ENCODE measurements around the gene TRMT44.

DNA sequence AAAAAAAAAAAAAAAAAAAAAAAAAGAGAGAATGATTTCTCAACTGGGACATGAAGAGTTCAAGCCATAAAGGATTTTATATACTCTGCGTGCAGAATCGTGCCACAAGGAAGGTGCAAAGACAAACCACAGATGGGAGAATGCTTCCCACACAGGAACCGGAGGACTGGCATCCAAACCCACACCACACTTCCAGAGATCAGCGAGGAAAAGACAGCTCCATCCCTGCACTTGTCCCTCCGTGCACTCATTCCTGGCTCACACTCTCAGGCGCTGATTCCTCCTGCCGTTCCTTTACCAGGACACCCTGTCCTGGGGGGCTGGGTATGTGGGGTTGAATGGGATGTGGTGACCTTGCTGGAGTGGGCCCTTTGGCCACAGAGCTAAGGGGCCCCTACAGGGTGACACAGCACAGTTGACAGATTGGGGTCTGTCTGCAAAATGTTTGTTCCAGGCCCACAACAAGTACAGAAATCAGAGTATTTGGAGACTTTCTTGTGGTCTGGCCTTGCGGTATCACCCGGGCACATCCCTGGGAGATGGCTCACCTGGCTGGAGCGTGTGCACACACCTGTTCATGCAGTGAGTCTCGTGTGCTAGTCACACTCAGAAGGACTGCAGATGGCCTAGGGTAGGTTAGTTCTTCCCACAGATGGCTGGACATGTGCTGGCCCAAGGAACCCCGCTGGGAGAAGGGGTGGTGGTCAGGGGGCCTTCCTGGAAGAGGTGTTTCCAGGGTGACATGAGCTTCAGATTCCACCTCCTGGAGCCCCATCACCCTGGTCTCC is 84.2 kb downstream of the TRMT44 start:
- TF ChIP-seq, protein P1, sequence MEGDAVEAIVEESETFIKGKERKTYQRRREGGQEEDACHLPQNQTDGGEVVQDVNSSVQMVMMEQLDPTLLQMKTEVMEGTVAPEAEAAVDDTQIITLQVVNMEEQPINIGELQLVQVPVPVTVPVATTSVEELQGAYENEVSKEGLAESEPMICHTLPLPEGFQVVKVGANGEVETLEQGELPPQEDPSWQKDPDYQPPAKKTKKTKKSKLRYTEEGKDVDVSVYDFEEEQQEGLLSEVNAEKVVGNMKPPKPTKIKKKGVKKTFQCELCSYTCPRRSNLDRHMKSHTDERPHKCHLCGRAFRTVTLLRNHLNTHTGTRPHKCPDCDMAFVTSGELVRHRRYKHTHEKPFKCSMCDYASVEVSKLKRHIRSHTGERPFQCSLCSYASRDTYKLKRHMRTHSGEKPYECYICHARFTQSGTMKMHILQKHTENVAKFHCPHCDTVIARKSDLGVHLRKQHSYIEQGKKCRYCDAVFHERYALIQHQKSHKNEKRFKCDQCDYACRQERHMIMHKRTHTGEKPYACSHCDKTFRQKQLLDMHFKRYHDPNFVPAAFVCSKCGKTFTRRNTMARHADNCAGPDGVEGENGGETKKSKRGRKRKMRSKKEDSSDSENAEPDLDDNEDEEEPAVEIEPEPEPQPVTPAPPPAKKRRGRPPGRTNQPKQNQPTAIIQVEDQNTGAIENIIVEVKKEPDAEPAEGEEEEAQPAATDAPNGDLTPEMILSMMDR (conservative IDR thresholded peaks at IDR 0.05; ENCODE audit: low read depth, low read length) = no peak
- TF ChIP-seq EZH2 (IDR thresholded peaks at IDR 0.05; ENCODE audit: low read length, unreplicated experiment) = no peak
- no peak for TF ChIP-seq EZH2phosphoT487 (IDR thresholded peaks at IDR 0.05; ENCODE audit: borderline replicate concordance, low read length)

All from PC-3 (cell line).